Measurements from ENCODE around the gene SLC15A1. TPM values are rescaled to one million over a fixed set of nuclear protein-coding genes. Genes with fewer than 3 reads are reported as not detected.
A peak's percentile ranks its signal among the peaks of the same experiment; 100 is the strongest.

SLC15A1 gene
- total and polyA plus RNA-seq, 2 experiments from 2014 or later = 7.5 to 18.7 TPM

DNA sequence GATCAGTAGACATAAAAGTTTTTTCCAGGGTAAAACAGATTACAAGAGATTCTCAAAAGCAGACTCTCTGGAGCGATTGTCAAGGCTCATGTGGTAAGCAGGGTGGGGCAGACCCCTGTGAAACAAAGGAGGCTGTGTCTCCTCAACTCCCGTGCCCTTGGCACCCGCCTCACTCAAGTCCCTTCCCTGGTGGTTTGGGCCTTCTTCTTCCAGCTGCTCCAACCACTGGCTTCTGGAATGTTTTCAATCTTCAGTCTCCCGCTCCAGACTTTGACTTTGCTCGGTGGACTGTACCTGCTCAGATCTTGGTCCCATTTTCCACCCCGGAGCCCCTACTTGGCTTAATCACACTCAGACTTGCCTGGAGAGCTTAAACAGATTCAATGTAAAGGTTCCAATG, 100.7 kb downstream of the SLC15A1 start:
- no peak overlapping the region for H3K4me3 ChIP-seq
- WGBS (ENCODE audit: low lambda C conversion rate, missing lambda C conversion rate) = 81% methylated on average over 6 of the region's 6 CpGs
- H3K27me3 ChIP-seq = no peaks in the 10 kb centered on the region
- H3K4me2 ChIP-seq = no peak overlapping the region
- H4K20me1 ChIP-seq (ENCODE audit: insufficient read depth, poor library complexity, severe bottlenecking) = no peaks in the 10 kb centered on the region
- no peak for DNase-seq (ENCODE audit: low spot score)
- H2AFZ ChIP-seq = no peak overlapping the region
- no peaks in the 10 kb centered on the region for H3K9me2 ChIP-seq (replicated peaks; ENCODE audit: insufficient read depth)
- peaks cover 29% of the 10 kb centered on the region for H3K4me1 ChIP-seq (ENCODE audit: insufficient read depth)
- H3K9me3 ChIP-seq (ENCODE audit: low read depth) = no peaks in the 10 kb centered on the region
- no peaks in the 10 kb centered on the region for H3K79me2 ChIP-seq
- H3K27ac ChIP-seq = peak overlapping the region; percentile 86
- TF ChIP-seq, protein P1, sequence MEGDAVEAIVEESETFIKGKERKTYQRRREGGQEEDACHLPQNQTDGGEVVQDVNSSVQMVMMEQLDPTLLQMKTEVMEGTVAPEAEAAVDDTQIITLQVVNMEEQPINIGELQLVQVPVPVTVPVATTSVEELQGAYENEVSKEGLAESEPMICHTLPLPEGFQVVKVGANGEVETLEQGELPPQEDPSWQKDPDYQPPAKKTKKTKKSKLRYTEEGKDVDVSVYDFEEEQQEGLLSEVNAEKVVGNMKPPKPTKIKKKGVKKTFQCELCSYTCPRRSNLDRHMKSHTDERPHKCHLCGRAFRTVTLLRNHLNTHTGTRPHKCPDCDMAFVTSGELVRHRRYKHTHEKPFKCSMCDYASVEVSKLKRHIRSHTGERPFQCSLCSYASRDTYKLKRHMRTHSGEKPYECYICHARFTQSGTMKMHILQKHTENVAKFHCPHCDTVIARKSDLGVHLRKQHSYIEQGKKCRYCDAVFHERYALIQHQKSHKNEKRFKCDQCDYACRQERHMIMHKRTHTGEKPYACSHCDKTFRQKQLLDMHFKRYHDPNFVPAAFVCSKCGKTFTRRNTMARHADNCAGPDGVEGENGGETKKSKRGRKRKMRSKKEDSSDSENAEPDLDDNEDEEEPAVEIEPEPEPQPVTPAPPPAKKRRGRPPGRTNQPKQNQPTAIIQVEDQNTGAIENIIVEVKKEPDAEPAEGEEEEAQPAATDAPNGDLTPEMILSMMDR (IDR thresholded peaks at IDR 0.05; ENCODE audit: poor library complexity) = no peak
- TF ChIP-seq EZH2phosphoT487 (IDR thresholded peaks at IDR 0.05; ENCODE audit: low read depth, severe bottlenecking, unreplicated experiment) = no peak
- no peak for TF ChIP-seq EZH2 (IDR thresholded peaks at IDR 0.05; ENCODE audit: borderline replicate concordance)
- no peaks in the 10 kb centered on the region for H3K36me3 ChIP-seq (replicated peaks; ENCODE audit: insufficient read depth, low read depth)

DNA sequence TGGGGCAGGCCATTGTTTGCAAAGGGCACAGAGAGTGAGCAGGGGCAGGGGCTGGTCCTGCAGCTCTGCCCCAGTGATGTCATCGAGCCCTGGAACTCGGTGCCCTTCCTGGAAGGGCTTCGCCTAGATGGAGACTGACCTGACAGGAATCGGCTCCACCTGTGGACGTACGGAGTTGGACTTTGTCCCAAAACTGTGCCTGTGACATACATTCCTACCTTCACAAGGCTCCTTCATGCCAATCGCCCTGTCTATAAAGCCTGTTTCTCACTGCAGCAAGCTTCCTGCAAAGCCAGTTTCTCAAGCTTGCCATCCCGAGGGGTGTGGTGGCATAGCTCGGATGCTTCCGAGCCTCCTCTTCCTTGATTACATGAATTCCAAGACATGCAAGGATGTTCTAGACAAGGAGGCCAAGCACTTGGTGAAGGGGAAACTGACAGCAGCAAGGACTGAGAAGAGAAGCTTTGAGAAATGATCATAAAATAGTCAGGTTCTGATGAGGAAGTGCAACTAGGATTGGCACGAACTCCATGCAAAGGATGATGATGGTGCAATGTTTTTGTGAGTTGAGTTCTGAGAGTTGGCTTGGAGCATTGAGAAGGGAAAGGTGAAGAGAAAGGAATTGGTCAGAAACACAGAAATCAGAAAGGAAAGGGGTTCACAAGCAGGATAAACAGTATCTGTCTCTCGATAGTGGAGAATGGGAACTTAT, 101.9 kb downstream of the SLC15A1 start:
- H3K27ac ChIP-seq = peak overlapping the region; percentile 86
- H3K79me2 ChIP-seq = no peaks in the 10 kb centered on the region
- no peak overlapping the region for H2AFZ ChIP-seq
- H3K9me2 ChIP-seq (replicated peaks; ENCODE audit: insufficient read depth) = no peaks in the 10 kb centered on the region
- H3K4me3 ChIP-seq = no peak overlapping the region
- no peaks in the 10 kb centered on the region for H3K27me3 ChIP-seq
- H3K4me1 ChIP-seq (ENCODE audit: insufficient read depth) = peaks cover 29% of the 10 kb centered on the region
- TF ChIP-seq, protein P1 (IDR thresholded peaks at IDR 0.05; ENCODE audit: poor library complexity) = no peak
- TF ChIP-seq EZH2phosphoT487 (IDR thresholded peaks at IDR 0.05; ENCODE audit: low read depth, severe bottlenecking, unreplicated experiment) (no peak), EZH2 (IDR thresholded peaks at IDR 0.05; ENCODE audit: borderline replicate concordance) (no peak)
- H3K36me3 ChIP-seq (replicated peaks; ENCODE audit: insufficient read depth, low read depth) = no peaks in the 10 kb centered on the region
- WGBS (ENCODE audit: low lambda C conversion rate, missing lambda C conversion rate) = 71% methylated on average over 12 of the region's 12 CpGs
- no peaks in the 10 kb centered on the region for H4K20me1 ChIP-seq (ENCODE audit: insufficient read depth, poor library complexity, severe bottlenecking)
- no peaks in the 10 kb centered on the region for H3K9me3 ChIP-seq (ENCODE audit: low read depth)
- DNase-seq (ENCODE audit: low spot score) = peak; percentile 82
- peak overlapping the region; percentile 30 for H3K4me2 ChIP-seq

DNA sequence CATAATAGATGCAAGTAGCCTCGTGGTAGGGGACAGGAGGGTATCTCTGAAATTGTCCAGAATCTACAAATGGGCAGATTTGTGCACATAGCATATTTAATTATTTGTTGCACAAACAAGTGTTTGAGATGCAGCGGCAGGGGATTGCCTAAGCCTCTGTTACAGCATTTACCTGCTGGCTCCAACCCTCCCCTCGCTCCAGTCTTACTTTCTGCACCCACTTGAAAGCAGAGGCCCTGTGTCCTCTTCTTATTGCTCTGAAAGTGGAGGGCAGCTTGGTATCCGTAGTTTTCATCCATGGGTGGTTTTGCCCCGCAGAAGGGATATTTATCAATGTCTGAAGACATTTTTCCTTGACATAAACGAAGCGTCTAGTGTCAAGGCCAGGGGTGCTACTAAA, 102.6 kb downstream of the SLC15A1 start:
- DNase-seq (ENCODE audit: low spot score) = no peak
- peaks cover 29% of the 10 kb centered on the region for H3K4me1 ChIP-seq (ENCODE audit: insufficient read depth)
- no peak overlapping the region for H2AFZ ChIP-seq
- no peaks in the 10 kb centered on the region for H3K9me3 ChIP-seq (ENCODE audit: low read depth)
- no peaks in the 10 kb centered on the region for H3K9me2 ChIP-seq (replicated peaks; ENCODE audit: insufficient read depth)
- 83% methylated on average over 7 of the region's 7 CpGs for WGBS (ENCODE audit: low lambda C conversion rate, missing lambda C conversion rate)
- H3K4me2 ChIP-seq = peak overlapping the region; percentile 30
- H4K20me1 ChIP-seq (ENCODE audit: insufficient read depth, poor library complexity, severe bottlenecking) = no peaks in the 10 kb centered on the region
- no peaks in the 10 kb centered on the region for H3K27me3 ChIP-seq
- H3K4me3 ChIP-seq = no peak overlapping the region
- TF ChIP-seq EZH2phosphoT487 (IDR thresholded peaks at IDR 0.05; ENCODE audit: low read depth, severe bottlenecking, unreplicated experiment) (no peak), EZH2 (IDR thresholded peaks at IDR 0.05; ENCODE audit: borderline replicate concordance) (no peak)
- TF ChIP-seq, protein P1 (IDR thresholded peaks at IDR 0.05; ENCODE audit: poor library complexity) = no peak
- H3K79me2 ChIP-seq = no peaks in the 10 kb centered on the region
- peak overlapping the region; percentile 86 for H3K27ac ChIP-seq
- H3K36me3 ChIP-seq (replicated peaks; ENCODE audit: insufficient read depth, low read depth) = no peaks in the 10 kb centered on the region

Measured in hepatocyte (in vitro differentiated cells).